HEK293 (cell line): Measurements from ENCODE around the gene MRGPRX4.

ENCODE experiments used
- CTCF ChIP-seq: fragments of 450-650 bp; formaldehyde crosslinking; IDR thresholded peaks from 2 replicates; pipeline ENCODE4 v1.5.1; 2016; ENCODE audit warnings: missing biosample characterization, missing genetic modification characterization
- PBX3 ChIP-seq: sonication (generic); formaldehyde crosslinking; IDR thresholded peaks from 2 replicates; pipeline ENCODE4 v1.8.1; 2022; ENCODE audit warnings: mild to moderate bottlenecking, moderate library complexity, missing genetic modification reagents
- TRIM28 ChIP-seq: IDR thresholded peaks from 2 replicates; pipeline ENCODE4 v1.6.1; 2011; ENCODE audit warnings: low read length, control low read depth, borderline replicate concordance
- ZBTB11 ChIP-seq: fragments of 450-650 bp; formaldehyde crosslinking; conservative IDR thresholded peaks from 2 replicates; pipeline ENCODE4 v1.5.1; 2016; ENCODE audit warnings: low read depth, missing biosample characterization, missing genetic modification characterization
- ZBTB17 ChIP-seq: fragments of 450-650 bp; formaldehyde crosslinking; IDR thresholded peaks from 2 replicates; pipeline ENCODE4 v1.5.1; 2016; ENCODE audit warnings: missing biosample characterization, missing genetic modification characterization
- ZNF175 ChIP-seq: fragments of 450-650 bp; formaldehyde crosslinking; IDR thresholded peaks from 2 replicates; pipeline ENCODE4 v1.5.1; 2016; ENCODE audit warnings: missing biosample characterization, missing genetic modification characterization
- ZNF521 ChIP-seq: fragments of 450-650 bp; formaldehyde crosslinking; IDR thresholded peaks from 2 replicates; pipeline ENCODE4 v1.5.1; 2017; ENCODE audit warnings: missing biosample characterization, mild to moderate bottlenecking, missing genetic modification characterization
- ZNF830 ChIP-seq: fragments of 450-650 bp; IDR thresholded peaks from 2 replicates; pipeline ENCODE4 v1.5.0; 2018; ENCODE audit warnings: missing biosample characterization, missing genetic modification characterization, low read depth, mild to moderate bottlenecking, moderate library complexity

GRCh38 chr11:18168372-18168771, 4.3 kb upstream of the MRGPRX4 start:
- TF ChIP-seq ZBTB11 (tag by site-specific recombination) (no peak), PBX3 (CRISPR knock-in tag) (no peak), CTCF (tag by site-specific recombination) (no peak), ZNF521 (tag by site-specific recombination) (no peak), TRIM28 (no peak), ZNF830 (no peak), ZNF175 (tag by site-specific recombination) (no peak), ZBTB17 (no peak)
